ENCODE results near the gene PRSS57. TPM values are rescaled to one million over a fixed set of nuclear protein-coding genes. Genes with fewer than 3 reads are reported as not detected.
A peak's percentile ranks its signal among the peaks of the same experiment; 100 is the strongest.

PRSS57 gene
- total and polyA plus RNA-seq, 2 of the 13 experiments (the other 11 are each of a cell fraction or from before 2014, with no cell fraction given), result 0.12 TPM; not detected in 1

- TF ChIP-seq HNRNPL (IDR thresholded peaks at IDR 0.05; ENCODE audit: low read depth, low read length) (0 out of 2 replicates have a peak, but pooled peaks have one; percentile 29), ZKSCAN5 (CRISPR knock-in tag; IDR thresholded peaks at IDR 0.05) (no peak), SP5 (CRISPR knock-in tag; IDR thresholded peaks at IDR 0.05; ENCODE audit: borderline replicate concordance, low read depth) (no peak)
Measured at GRCh38 chr19:646779-647565, 48.3 kb downstream of the PRSS57 start (continued).

GRCh38 chr19:645912-646778 is 49.1 kb downstream of the PRSS57 start:
- no peak for ATAC-seq
- BruUV-seq (replicated peaks), result no TSS peak

More at GRCh38 chr19:645912-646778, 49.1 kb downstream of the PRSS57 start:
- Histone ChIP-seq H3K27me3 (ENCODE audit: control insufficient read depth in 1 of 2, insufficient read depth in 2 of 2, low read length in 2 of 2) (no peaks in the 10 kb centered on the region), H3K4me1 (ENCODE audit: insufficient read depth, low read length) (no peaks in the 10 kb centered on the region), H3K36me3 (replicated peaks in 1 of 2; ENCODE audit: control insufficient read depth in 1 of 2, insufficient read depth in 2 of 2, low read length in 2 of 2) (peaks cover 15 to 31% of the 10 kb centered on the region in 2 experiments; a peak in 4 of 5 replicates), H4K20me1 (ENCODE audit: insufficient read depth, low read length) (peaks cover 4% of the 10 kb centered on the region; the same call in 1 of the 2 replicates), H3K9ac (ENCODE audit: insufficient read depth, low read depth, low read length) (no peak overlapping the region), H3K9me3 (ENCODE audit: low read length) (no peaks in the 10 kb centered on the region), H3K27ac (ENCODE audit: extremely low read length, insufficient read depth, low read length) (no peak overlapping the region), H2AFZ (ENCODE audit: low read length) (no peak overlapping the region), H3K4me3 (replicated peaks in 1 of 3; ENCODE audit: insufficient read depth in 1 of 3, low read depth in 2 of 3, low read length in 3 of 3) (no peak overlapping the region), H3K4me2 (ENCODE audit: low read depth, low read length) (no peak overlapping the region), H3K79me2 (ENCODE audit: insufficient read depth, low read length) (no peaks in the 10 kb centered on the region)
- no peak for FAIRE-seq
- TF ChIP-seq DR1 (CRISPR knock-in tag; IDR thresholded peaks at IDR 0.05) (no peak), POLR2AphosphoS5 (IDR thresholded peaks at IDR 0.05; ENCODE audit: low read depth, low read length) (0 out of 2 replicates have a peak, but pooled peaks have one; percentile 9), ZBTB33 (CRISPR knock-in tag; IDR thresholded peaks at IDR 0.05) (peak; percentile 21; the same call in 1 of the 2 replicates), KDM2A (CRISPR knock-in tag; IDR thresholded peaks at IDR 0.05; ENCODE audit: borderline replicate concordance, low read depth) (0 out of 2 replicates have a peak, but pooled peaks have one; percentile 25), ZFYVE20 (CRISPR knock-in tag; IDR thresholded peaks at IDR 0.05; ENCODE audit: borderline replicate concordance, low read depth) (no peak), ZNF33B (CRISPR knock-in tag; IDR thresholded peaks at IDR 0.05) (no peak), ZFX (CRISPR knock-in tag; IDR thresholded peaks at IDR 0.05; ENCODE audit: low read depth) (peak; percentile 19; the same call in 1 of the 2 replicates), SRSF4 (IDR thresholded peaks at IDR 0.05; ENCODE audit: low read depth, low read length, poor library complexity, severe bottlenecking) (no peak)
- POLR2A ChIA-PET, result no interaction called here
- in situ Hi-C loops (cut with HindIII; ENCODE audit: extremely low pct_ligation_motif_present, low pct_unique_long_range_greater_than_20kb) (no loop called here), intact Hi-C loops (cut with micrococcal nuclease; ENCODE audit: unreplicated experiment) (no loop called here)
- CTCF ChIA-PET (ENCODE audit: low intra/inter-chr PET ratio, low total read pairs), result no interaction called here
- DNase-seq (ENCODE audit: low spot score), result no peak
- WGBS (ENCODE audit: low lambda C conversion rate), result 95% methylated on average over 14 of the region's 62 CpGs

Data from HepG2 (cell line).